DOHH2 (cell line): ENCODE measurements around the gene PIM1.
"Not testable (repeated sequence)": the region's sequence is repeated elsewhere in the genome, so short reads cannot be mapped to it uniquely, and the experiment has no call there.

Source experiments
- H3F3A ChIP-seq: fragments of 200-600 bp; sonication (generic), shearing (Covaris generic); 2 replicates; pipeline ENCODE4 v1.6.0; 2016; ENCODE audit warnings: antibody characterized with exemption, mild to moderate bottlenecking; ENCODE audit not compliant: control insufficient read depth, insufficient read depth
- H3K27ac ChIP-seq: fragments of 200-600 bp; sonication (generic); 2 replicates; pipeline ENCODE4 v1.5.1; 2014; ENCODE audit warnings: low read depth, mild to moderate bottlenecking, low read length, moderate library complexity
- H3K27me3 ChIP-seq: fragments of 200-600 bp; sonication (generic); 2 replicates; pipeline ENCODE4 v1.6.1; 2014; ENCODE audit warnings: mild to moderate bottlenecking, low read length, mixed read lengths; ENCODE audit not compliant: control insufficient read depth
- H3K36me3 ChIP-seq: fragments of 200-600 bp; sonication (generic); 2 replicates; pipeline ENCODE4 v1.6.1; 2014; ENCODE audit warnings: mild to moderate bottlenecking, low read length, moderate library complexity, mixed read lengths; ENCODE audit not compliant: control insufficient read depth
- H3K4me1 ChIP-seq: fragments of 200-600 bp; sonication (generic); 2 replicates; pipeline ENCODE4 v1.6.1; 2014; ENCODE audit warnings: mild to moderate bottlenecking, low read length, mixed read lengths; ENCODE audit not compliant: control insufficient read depth
- H3K4me2 ChIP-seq: fragments of 200-600 bp; sonication (generic); 2 replicates; pipeline ENCODE4 v1.6.0; 2014; ENCODE audit warnings: mild to moderate bottlenecking, low read length, moderate library complexity
- H3K4me3 ChIP-seq: fragments of 200-600 bp; sonication (generic); 2 replicates; pipeline ENCODE4 v1.5.1; 2014; ENCODE audit warnings: mild to moderate bottlenecking, low read length, mixed read lengths
- H3K79me2 ChIP-seq: fragments of 200-600 bp; sonication (generic); 2 replicates; pipeline ENCODE4 v1.6.1; 2014; ENCODE audit warnings: mild to moderate bottlenecking, low read length, mixed read lengths; ENCODE audit not compliant: control insufficient read depth
- H3K9me2 ChIP-seq: fragments of 200-600 bp; sonication (generic); replicated peaks from 2 replicates; pipeline ENCODE4 v1.6.1; 2014; ENCODE audit warnings: mild to moderate bottlenecking, low read length, mixed read lengths; ENCODE audit not compliant: control insufficient read depth
- H3K9me3 ChIP-seq: fragments of 200-600 bp; sonication (generic); 2 replicates; pipeline ENCODE4 v1.6.1; 2014; ENCODE audit warnings: antibody characterized with exemption, low read length, mixed read lengths; ENCODE audit not compliant: control insufficient read depth, insufficient read depth
- H4K20me1 ChIP-seq: fragments of 200-600 bp; sonication (generic); 2 replicates; pipeline ENCODE4 v1.6.0; 2014; ENCODE audit warnings: low read depth, mild to moderate bottlenecking, antibody characterized with exemption, low read length, moderate library complexity; ENCODE audit not compliant: control insufficient read depth, insufficient read depth
- CTCF ChIP-seq: fragments of 200-600 bp; sonication (generic); IDR thresholded peaks from one replicate; pipeline ENCODE4 v1.5.1; 2014; ENCODE audit warnings: antibody characterized with exemption, mild to moderate bottlenecking, low read depth, low read length; ENCODE audit not compliant: poor library complexity, severe bottlenecking
- EZH2phosphoT487 ChIP-seq: fragments of 200-600 bp; sonication (generic); IDR thresholded peaks from 2 replicates; pipeline ENCODE4 v1.6.1; 2017; ENCODE audit warnings: borderline replicate concordance, mild to moderate bottlenecking, antibody characterized with exemption, low read length, moderate library complexity, mixed read lengths

PIM1 gene

GRCh38 chr6:37127961-37128862, 41.7 kb upstream of the PIM1 start:
- Histone ChIP-seq H3K9me3 (no peaks in the 10 kb centered on the region), H3K79me2 (no peaks in the 10 kb centered on the region), H4K20me1 (no peaks in the 10 kb centered on the region), H3K4me2 (no peak overlapping the region), H3K4me1 (peaks cover 18% of the 10 kb centered on the region), H3K4me3 (no peak overlapping the region), H3F3A (no peaks in the 10 kb centered on the region), H3K27ac (no peak overlapping the region), H3K9me2 (no peaks in the 10 kb centered on the region), H3K36me3 (no peaks in the 10 kb centered on the region), H3K27me3 (0 out of 2 replicates have a peak, but pooled peaks cover 5% of the 10 kb centered on the region)
- TF ChIP-seq CTCF = no peak

DNA sequence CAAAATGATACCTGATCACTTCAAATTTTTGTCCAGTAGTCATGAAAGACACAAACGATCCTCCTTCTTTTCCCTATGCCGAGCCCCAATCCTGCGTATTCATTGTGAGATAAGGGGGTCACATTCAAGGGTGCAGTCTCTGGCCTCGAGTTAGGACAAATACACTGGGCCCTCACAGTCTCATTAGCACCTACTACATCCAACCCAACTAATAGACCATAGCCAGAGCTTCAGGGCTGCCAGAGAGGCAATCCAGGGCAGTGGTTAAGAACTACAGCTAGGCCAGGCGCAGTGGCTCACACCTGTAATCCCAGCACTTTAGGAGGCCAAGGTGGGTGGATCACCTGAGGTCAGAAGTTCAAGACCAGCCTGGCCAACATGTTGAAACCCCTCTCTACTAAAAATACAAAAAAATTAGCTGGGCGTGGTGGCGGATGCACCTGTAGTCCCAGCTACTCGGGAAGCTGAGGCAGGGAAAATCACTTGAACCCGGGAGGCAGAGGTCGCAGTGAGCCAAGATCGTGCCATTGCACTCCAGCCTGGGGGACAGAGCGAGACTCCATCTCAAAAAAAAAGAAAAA, 41.0 kb upstream of the PIM1 start:
- not testable (repeated sequence) for H3F3A ChIP-seq, H3K4me2 ChIP-seq, H3K4me3 ChIP-seq, H3K36me3 ChIP-seq, H3K27me3 ChIP-seq, H3K79me2 ChIP-seq, H4K20me1 ChIP-seq, H3K9me2 ChIP-seq, H3K27ac ChIP-seq, H3K9me3 ChIP-seq
- H3K4me1 ChIP-seq = peaks cover 18% of the 10 kb centered on the region

GRCh38 chr6:37129566-37129965, 40.4 kb upstream of the PIM1 start:
- Histone ChIP-seq H3K36me3 (no peaks in the 10 kb centered on the region), H3F3A (no peaks in the 10 kb centered on the region), H4K20me1 (no peaks in the 10 kb centered on the region), H3K9me3 (no peaks in the 10 kb centered on the region), H3K79me2 (no peaks in the 10 kb centered on the region), H3K4me3 (no peak overlapping the region), H3K4me1 (peaks cover 18% of the 10 kb centered on the region), H3K4me2 (no peak overlapping the region), H3K27me3 (0 out of 2 replicates have a peak, but pooled peaks cover 5% of the 10 kb centered on the region), H3K9me2 (no peaks in the 10 kb centered on the region), H3K27ac (no peak overlapping the region)
- TF ChIP-seq CTCF (no peak), EZH2phosphoT487 (no peak)

DNA sequence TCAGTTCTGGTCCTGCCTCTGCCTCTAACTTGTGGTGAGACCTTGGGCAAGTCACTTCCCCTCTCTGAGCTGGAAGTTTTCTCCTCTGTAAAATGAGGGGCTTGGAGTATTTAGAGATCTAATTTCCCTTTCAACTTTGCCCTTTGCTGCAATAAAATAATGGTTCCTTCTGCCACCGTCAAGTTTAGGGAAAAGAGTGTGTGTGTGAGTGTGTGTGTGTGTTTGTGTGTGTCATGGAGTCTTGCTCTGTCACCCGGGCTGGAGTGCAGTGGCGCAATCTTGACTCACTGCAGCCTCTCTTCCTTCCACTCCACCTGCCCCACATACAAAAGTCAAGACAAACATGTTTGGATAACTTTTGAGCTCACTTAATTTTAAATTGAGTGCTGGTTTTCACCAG, 39.2 kb upstream of the PIM1 start:
- Histone ChIP-seq H3K27me3 (0 out of 2 replicates have a peak, but pooled peaks cover 5% of the 10 kb centered on the region), H3K4me3 (no peak overlapping the region), H3K27ac (no peak overlapping the region)

More for the DNA sequence above, 39.2 kb upstream of the PIM1 start:
- Histone ChIP-seq H3K36me3 (no peaks in the 10 kb centered on the region), H4K20me1 (no peaks in the 10 kb centered on the region), H3K4me1 (peaks cover 22% of the 10 kb centered on the region), H3K9me2 (no peaks in the 10 kb centered on the region), H3K79me2 (no peaks in the 10 kb centered on the region), H3K4me2 (no peak overlapping the region), H3K9me3 (no peaks in the 10 kb centered on the region), H3F3A (no peaks in the 10 kb centered on the region)
- TF ChIP-seq EZH2phosphoT487 = no peak
- no peak for TF ChIP-seq CTCF
